ENCODE measurements around the gene CDC27. TPM values are rescaled to one million over a fixed set of nuclear protein-coding genes. Genes with fewer than 3 reads are reported as not detected.

CDC27 gene
- total and polyA plus RNA-seq, 2 donors (not counting 3 experiments of a cell fraction or from before 2014, with no cell fraction given): 76.1 to 172 TPM

DNA sequence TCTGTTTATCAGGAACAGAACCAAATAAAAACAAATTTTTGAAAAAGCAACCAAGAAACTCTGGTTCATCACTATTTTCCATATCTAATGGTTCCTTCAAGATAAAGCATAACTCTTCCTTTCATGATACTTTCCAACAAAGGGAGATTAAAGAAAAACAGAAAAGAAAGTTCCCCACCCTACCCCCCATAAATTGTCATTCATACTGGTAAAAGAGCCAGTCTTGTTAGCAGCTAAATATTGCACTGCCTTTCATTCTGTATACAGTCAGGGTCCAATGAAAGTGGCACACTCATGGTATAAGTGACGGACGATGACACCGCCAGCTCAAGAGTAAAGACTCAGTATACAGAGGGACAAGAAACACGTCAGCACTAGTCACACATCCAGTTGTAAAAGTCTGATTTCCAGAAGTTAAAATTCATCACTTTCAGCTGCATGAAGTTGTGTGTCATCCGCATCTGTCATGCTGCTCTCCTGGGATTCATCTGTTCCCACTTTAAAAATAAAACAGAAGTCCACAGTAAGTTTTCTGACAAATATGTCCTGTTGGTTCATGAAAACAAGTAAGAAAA is 68.5 kb downstream of the CDC27 start:
- Histone ChIP-seq H3K79me2 (ENCODE audit: control insufficient read depth, insufficient read depth, low read length) (no peaks in the 10 kb centered on the region), H3K36me3 (ENCODE audit: control insufficient read depth in 2 of 2, extremely low read depth in 1 of 2, insufficient read depth in 2 of 2, low read length in 2 of 2) (peaks cover 3 to 20% of the 10 kb centered on the region in 2 experiments), H3K9ac (replicated peaks; ENCODE audit: extremely low read depth, insufficient read depth, low read length) (no peak overlapping the region), H2AFZ (ENCODE audit: low read depth, low read length) (no peak overlapping the region), H3K4me3 (replicated peaks in 1 of 3; ENCODE audit: insufficient read depth in 1 of 3, low read depth in 1 of 3, low read length in 3 of 3) (no peak overlapping the region), H3K4me1 (ENCODE audit: control insufficient read depth, extremely low read depth, insufficient read depth, low read length) (no peaks in the 10 kb centered on the region), H3K4me2 (ENCODE audit: insufficient read depth, low read length) (no peak overlapping the region), H3K27ac (ENCODE audit: insufficient read depth, low read depth, low read length) (no peak overlapping the region), H3K27me3 (ENCODE audit: control insufficient read depth in 2 of 2, insufficient read depth in 2 of 2, low read length in 2 of 2) (no peaks in the 10 kb centered on the region), H3K9me3 (replicated peaks; ENCODE audit: control insufficient read depth, insufficient read depth, low read length) (no peaks in the 10 kb centered on the region), H4K20me1 (replicated peaks; ENCODE audit: control insufficient read depth, extremely low read depth, insufficient read depth, low read length) (no peaks in the 10 kb centered on the region), H3K9me1 (replicated peaks; ENCODE audit: control insufficient read depth, extremely low read depth, insufficient read depth, low read length) (no peaks in the 10 kb centered on the region)
- DNase-seq (ENCODE audit: low read depth, low spot score) (no peak), FAIRE-seq (no peak)
- TF ChIP-seq, protein P1, sequence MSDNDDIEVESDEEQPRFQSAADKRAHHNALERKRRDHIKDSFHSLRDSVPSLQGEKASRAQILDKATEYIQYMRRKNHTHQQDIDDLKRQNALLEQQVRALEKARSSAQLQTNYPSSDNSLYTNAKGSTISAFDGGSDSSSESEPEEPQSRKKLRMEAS (IDR thresholded peaks at IDR 0.05; ENCODE audit: insufficient read depth, insufficient read length): no peak
- TF ChIP-seq CTCF (IDR thresholded peaks at IDR 0.05; ENCODE audit: extremely low read depth in 1 of 2, insufficient read depth in 1 of 2, low read depth in 1 of 2, low read length in 2 of 2) (no peak), EZH2 (IDR thresholded peaks at IDR 0.05; ENCODE audit: borderline replicate concordance, low read depth, low read length, severe bottlenecking) (no peak), JUN (IDR thresholded peaks at IDR 0.05; ENCODE audit: borderline replicate concordance, insufficient read depth, insufficient read length, low read depth) (no peak), POLR2AphosphoS5 (IDR thresholded peaks at IDR 0.05; ENCODE audit: insufficient read depth, low read depth, low read length) (no peak), MYC (IDR thresholded peaks at IDR 0.05; ENCODE audit: low read depth, low read length) (no peak)
- ChIA-PET CTCF (interaction anchor here (2.6 kb wide), 1 partner anchor 178 kb away, joined by 8 read pairs; no protein-coding TSS in a partner anchor), POLR2A (no interaction called here)
- dilution Hi-C loops (cut with MboI; ENCODE audit: extremely low pct_ligation_motif_present, low sequenced_read_pairs): no loop called here
- intact Hi-C loops (cut with micrococcal nuclease): no loop called here
- no TSS peak for BruUV-seq (replicated peaks)
